GM19239 (cell line): Measurements from ENCODE around the gene DAND5.

Experiments
- DNase-seq: peaks from one replicate; pipeline ENCODE4 v3.0.0; 2011; ENCODE audit warnings: low spot score; ENCODE audit not compliant: insufficient read length
- FAIRE-seq: peaks from 2 replicates; lab custom pipeline; 2011; peaks lifted over from hg19 to GRCh38; lab: Jason Lieb, UNC

DAND5 gene

GRCh38 chr19:13006431-13007281, 37.3 kb downstream of the DAND5 start:
- no peak for DNase-seq
- no peak for FAIRE-seq

- no peak for FAIRE-seq
- no peak for DNase-seq
Measured at GRCh38 chr19:13007292-13008045, 38.1 kb downstream of the DAND5 start.

GRCh38 chr19:13008926-13009787, 39.8 kb downstream of the DAND5 start:
- FAIRE-seq (no peak), DNase-seq (no peak)

GRCh38 chr19:13010038-13010991, 40.9 kb downstream of the DAND5 start:
- FAIRE-seq (no peak), DNase-seq (no peak)

GRCh38 chr19:13010992-13011652, 41.7 kb downstream of the DAND5 start:
- DNase-seq (no peak), FAIRE-seq (no peak)

- DNase-seq (no peak), FAIRE-seq (no peak)
Measured at GRCh38 chr19:13011653-13012389, 42.4 kb downstream of the DAND5 start.

GRCh38 chr19:13012390-13012689, 43.0 kb downstream of the DAND5 start:
- DNase-seq (no peak), FAIRE-seq (no peak)

- no peak for FAIRE-seq
- DNase-seq = no peak
Measured at GRCh38 chr19:13012690-13013608, 43.6 kb downstream of the DAND5 start.

- FAIRE-seq = no peak
- DNase-seq = no peak
Measured at GRCh38 chr19:13013649-13014048, 44.3 kb downstream of the DAND5 start.

- FAIRE-seq (no peak), DNase-seq (no peak)
Measured at GRCh38 chr19:13014101-13014920, 44.9 kb downstream of the DAND5 start.

GRCh38 chr19:13014921-13015280, 45.5 kb downstream of the DAND5 start:
- FAIRE-seq (no peak), DNase-seq (no peak)

- no peak for FAIRE-seq
- no peak for DNase-seq
Measured at GRCh38 chr19:13015361-13016223, 46.2 kb downstream of the DAND5 start.

- FAIRE-seq (no peak), DNase-seq (no peak)
Measured at GRCh38 chr19:13016245-13016627, 46.9 kb downstream of the DAND5 start.

- no peak for FAIRE-seq
- no peak for DNase-seq
Measured at GRCh38 chr19:13016628-13017305, 47.4 kb downstream of the DAND5 start.

- no peak for DNase-seq
- no peak for FAIRE-seq
Measured at GRCh38 chr19:13017306-13018034, 48.1 kb downstream of the DAND5 start.
